ENCODE data around the gene NIPAL4. TPM values are rescaled to one million over a fixed set of nuclear protein-coding genes. Genes with fewer than 3 reads are reported as not detected.

Gene NIPAL4
- total RNA-seq, 1 donor, result 0.36 TPM

GRCh38 chr5:157468293-157468965 is 8.4 kb downstream of the NIPAL4 start:
- TF ChIP-seq, protein P1, sequence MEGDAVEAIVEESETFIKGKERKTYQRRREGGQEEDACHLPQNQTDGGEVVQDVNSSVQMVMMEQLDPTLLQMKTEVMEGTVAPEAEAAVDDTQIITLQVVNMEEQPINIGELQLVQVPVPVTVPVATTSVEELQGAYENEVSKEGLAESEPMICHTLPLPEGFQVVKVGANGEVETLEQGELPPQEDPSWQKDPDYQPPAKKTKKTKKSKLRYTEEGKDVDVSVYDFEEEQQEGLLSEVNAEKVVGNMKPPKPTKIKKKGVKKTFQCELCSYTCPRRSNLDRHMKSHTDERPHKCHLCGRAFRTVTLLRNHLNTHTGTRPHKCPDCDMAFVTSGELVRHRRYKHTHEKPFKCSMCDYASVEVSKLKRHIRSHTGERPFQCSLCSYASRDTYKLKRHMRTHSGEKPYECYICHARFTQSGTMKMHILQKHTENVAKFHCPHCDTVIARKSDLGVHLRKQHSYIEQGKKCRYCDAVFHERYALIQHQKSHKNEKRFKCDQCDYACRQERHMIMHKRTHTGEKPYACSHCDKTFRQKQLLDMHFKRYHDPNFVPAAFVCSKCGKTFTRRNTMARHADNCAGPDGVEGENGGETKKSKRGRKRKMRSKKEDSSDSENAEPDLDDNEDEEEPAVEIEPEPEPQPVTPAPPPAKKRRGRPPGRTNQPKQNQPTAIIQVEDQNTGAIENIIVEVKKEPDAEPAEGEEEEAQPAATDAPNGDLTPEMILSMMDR (IDR thresholded peaks at IDR 0.05; ENCODE audit: extremely low read depth, low read depth, low read length), result no peak
- Histone ChIP-seq H2AFZ (ENCODE audit: low read length) (no peak overlapping the region), H3K79me2 (ENCODE audit: insufficient read depth, low read length) (no peaks in the 10 kb centered on the region), H3K27me3 (ENCODE audit: insufficient read depth, low read length) (no peaks in the 10 kb centered on the region), H3K27ac (ENCODE audit: low read depth, low read length) (no peak overlapping the region), H4K20me1 (ENCODE audit: insufficient read depth, low read length) (no peaks in the 10 kb centered on the region), H3K4me3 (ENCODE audit: insufficient read depth, low read length) (no peak overlapping the region), H3K9me3 (ENCODE audit: low read depth, low read length) (no peaks in the 10 kb centered on the region), H3K4me2 (ENCODE audit: insufficient read depth, low read length) (no peak overlapping the region), H3K4me1 (ENCODE audit: insufficient read depth, low read length) (peaks cover 19% of the 10 kb centered on the region), H3K36me3 (ENCODE audit: insufficient read depth, low read length) (no peaks in the 10 kb centered on the region)
- DNase-seq (ENCODE audit: insufficient read length, low spot score, missing footprints), result no peak

DNA sequence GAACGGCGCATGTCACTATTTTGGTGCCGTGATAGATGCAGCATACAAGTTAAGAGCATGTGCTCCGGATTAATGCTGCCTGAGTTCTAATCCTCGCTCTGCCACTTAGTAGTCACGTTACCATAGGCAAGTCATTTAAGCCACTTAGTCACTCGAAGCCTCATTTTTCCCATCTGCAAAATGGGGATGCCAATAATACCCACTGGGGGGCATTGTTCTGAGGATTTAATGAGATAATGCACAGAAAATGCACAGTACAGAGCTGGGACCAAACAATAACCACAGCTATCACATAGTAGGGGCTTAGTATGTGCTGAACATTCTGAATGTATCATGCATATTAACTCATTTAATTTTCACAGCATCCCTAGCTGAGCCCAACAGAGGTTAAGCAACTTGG is 9.1 kb downstream of the NIPAL4 start:
- Histone ChIP-seq H3K4me3 (ENCODE audit: insufficient read depth, low read length) (no peak overlapping the region), H3K27ac (ENCODE audit: low read depth, low read length) (no peak overlapping the region), H3K79me2 (ENCODE audit: insufficient read depth, low read length) (no peaks in the 10 kb centered on the region), H3K9me3 (ENCODE audit: low read depth, low read length) (no peaks in the 10 kb centered on the region), H3K4me1 (ENCODE audit: insufficient read depth, low read length) (peaks cover 19% of the 10 kb centered on the region), H3K27me3 (ENCODE audit: insufficient read depth, low read length) (no peaks in the 10 kb centered on the region), H3K4me2 (ENCODE audit: insufficient read depth, low read length) (no peak overlapping the region), H2AFZ (ENCODE audit: low read length) (no peak overlapping the region), H3K36me3 (ENCODE audit: insufficient read depth, low read length) (no peaks in the 10 kb centered on the region), H4K20me1 (ENCODE audit: insufficient read depth, low read length) (no peaks in the 10 kb centered on the region)
- TF ChIP-seq, protein P1 (IDR thresholded peaks at IDR 0.05; ENCODE audit: extremely low read depth, low read depth, low read length), result no peak
- DNase-seq (ENCODE audit: insufficient read length, low spot score, missing footprints), result no peak

DNA sequence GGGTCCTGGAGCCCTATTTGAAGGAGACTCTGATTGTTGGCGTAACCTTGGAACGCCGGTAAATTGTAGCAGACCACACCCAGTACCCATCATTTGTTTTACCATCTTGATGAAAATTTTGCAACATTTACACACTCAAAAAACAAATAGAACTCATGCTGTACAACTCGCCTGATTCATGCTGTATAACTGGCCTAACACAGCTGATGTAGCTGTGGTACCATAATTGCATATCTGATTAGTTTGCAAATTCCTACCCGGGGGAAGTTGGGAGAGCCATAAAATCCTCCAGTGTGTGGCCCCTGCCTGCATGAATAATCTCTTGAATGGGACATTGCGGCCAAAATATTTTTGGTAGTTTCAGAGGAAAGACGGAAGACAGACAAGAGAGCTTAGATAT is 9.7 kb downstream of the NIPAL4 start:
- Histone ChIP-seq H2AFZ (ENCODE audit: low read length) (peak overlapping the region; percentile 4), H3K36me3 (ENCODE audit: insufficient read depth, low read length) (no peaks in the 10 kb centered on the region), H3K9me3 (ENCODE audit: low read depth, low read length) (no peaks in the 10 kb centered on the region), H3K4me2 (ENCODE audit: insufficient read depth, low read length) (peak overlapping the region; percentile 2), H3K4me3 (ENCODE audit: insufficient read depth, low read length) (no peak overlapping the region), H3K4me1 (ENCODE audit: insufficient read depth, low read length) (peaks cover 17% of the 10 kb centered on the region), H3K27me3 (ENCODE audit: insufficient read depth, low read length) (no peaks in the 10 kb centered on the region), H4K20me1 (ENCODE audit: insufficient read depth, low read length) (no peaks in the 10 kb centered on the region), H3K79me2 (ENCODE audit: insufficient read depth, low read length) (no peaks in the 10 kb centered on the region), H3K27ac (ENCODE audit: low read depth, low read length) (no peak overlapping the region)
- no peak for DNase-seq (ENCODE audit: insufficient read length, low spot score, missing footprints)
- TF ChIP-seq, protein P1 (IDR thresholded peaks at IDR 0.05; ENCODE audit: extremely low read depth, low read depth, low read length), result no peak

DNA sequence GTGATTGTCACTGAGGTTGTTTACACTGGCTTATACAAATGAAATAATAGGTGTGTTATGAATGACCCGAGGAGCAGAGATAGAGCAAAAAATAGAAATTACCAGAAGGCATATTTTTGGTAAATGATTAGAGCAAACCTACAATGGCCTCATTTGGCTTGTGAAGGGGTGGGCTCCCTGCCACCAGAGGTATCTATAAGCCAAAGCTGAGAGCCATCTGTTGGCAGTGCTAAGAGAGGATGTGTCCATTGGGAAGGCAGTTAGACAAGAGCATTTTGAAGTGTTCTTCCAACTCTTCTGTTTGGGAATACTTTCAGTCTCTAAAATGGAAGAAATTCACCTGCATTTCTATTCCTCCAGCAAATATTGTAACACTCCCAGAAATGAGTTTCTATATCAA is 10.6 kb downstream of the NIPAL4 start:
- Histone ChIP-seq H3K4me1 (ENCODE audit: insufficient read depth, low read length) (peaks cover 14% of the 10 kb centered on the region), H4K20me1 (ENCODE audit: insufficient read depth, low read length) (no peaks in the 10 kb centered on the region), H3K27me3 (ENCODE audit: insufficient read depth, low read length) (no peaks in the 10 kb centered on the region), H2AFZ (ENCODE audit: low read length) (no peak overlapping the region), H3K4me3 (ENCODE audit: insufficient read depth, low read length) (no peak overlapping the region), H3K27ac (ENCODE audit: low read depth, low read length) (no peak overlapping the region), H3K9me3 (ENCODE audit: low read depth, low read length) (no peaks in the 10 kb centered on the region), H3K36me3 (ENCODE audit: insufficient read depth, low read length) (no peaks in the 10 kb centered on the region), H3K79me2 (ENCODE audit: insufficient read depth, low read length) (no peaks in the 10 kb centered on the region), H3K4me2 (ENCODE audit: insufficient read depth, low read length) (no peak overlapping the region)
- DNase-seq (ENCODE audit: insufficient read length, low spot score, missing footprints), result no peak
- TF ChIP-seq, protein P1 (IDR thresholded peaks at IDR 0.05; ENCODE audit: extremely low read depth, low read depth, low read length), result no peak
